HepG2 (cell line): Measurements from ENCODE around the gene PLD2. TPM values are rescaled to one million over a fixed set of nuclear protein-coding genes. Genes with fewer than 3 reads are reported as not detected.
A peak's percentile ranks its signal among the peaks of the same experiment; 100 is the strongest.

ENCODE experiments used
- ELF1 ChIP-seq: sonication (generic); formaldehyde crosslinking; IDR thresholded peaks from 2 replicates; pipeline ENCODE4 v1.4.0; 2020; ENCODE audit warnings: missing genetic modification reagents
- ETS1 ChIP-seq: sonication (generic); formaldehyde crosslinking; IDR thresholded peaks from 2 replicates; pipeline ENCODE4 v1.4.0; 2020; ENCODE audit warnings: missing genetic modification reagents
- KMT2B ChIP-seq: IDR thresholded peaks from 2 replicates; pipeline ENCODE4 v1.6.1; 2016; ENCODE audit warnings: missing genetic modification reagents, missing compliant biosample characterization
- LRRFIP1 ChIP-seq: sonication (generic); formaldehyde crosslinking; conservative IDR thresholded peaks from 2 replicates; pipeline ENCODE4 v1.4.0; 2020; ENCODE audit warnings: missing genetic modification reagents
- MED13 ChIP-seq: sonication (generic); formaldehyde crosslinking; IDR thresholded peaks from 2 replicates; pipeline ENCODE4 v1.5.0; 2020; ENCODE audit warnings: missing genetic modification reagents
- PHF5A ChIP-seq: IDR thresholded peaks from one replicate; pipeline ENCODE4 v1.6.1; 2018; ENCODE audit warnings: low read depth, missing genetic modification reagents; ENCODE audit not compliant: unreplicated experiment
- PHF8 ChIP-seq: sonication (generic); formaldehyde crosslinking; IDR thresholded peaks from 2 replicates; pipeline ENCODE4 v1.5.0; 2020; ENCODE audit warnings: missing genetic modification reagents
- REPIN1 ChIP-seq: sonication (generic); formaldehyde crosslinking; IDR thresholded peaks from 2 replicates; pipeline ENCODE4 v1.8.0; 2022; ENCODE audit warnings: missing genetic modification reagents, low read depth, mild to moderate bottlenecking, borderline replicate concordance
- SP5 ChIP-seq: IDR thresholded peaks from 2 replicates; pipeline ENCODE4 v1.6.1; 2016; ENCODE audit warnings: low read depth, borderline replicate concordance
- TFE3 ChIP-seq: IDR thresholded peaks from 2 replicates; pipeline ENCODE4 v1.6.1; 2016
- ZMYM4 ChIP-seq: sonication (generic); formaldehyde crosslinking; IDR thresholded peaks from 2 replicates; pipeline ENCODE4 v1.8.1; 2023; ENCODE audit warnings: mild to moderate bottlenecking, missing genetic modification reagents
- ZNF292 ChIP-seq: sonication (generic); formaldehyde crosslinking; IDR thresholded peaks from 2 replicates; pipeline ENCODE4 v1.8.1; 2022; ENCODE audit warnings: mild to moderate bottlenecking, low read depth, missing genetic modification reagents, borderline replicate concordance
- ZNF441 ChIP-seq: sonication (generic); formaldehyde crosslinking; IDR thresholded peaks from 2 replicates; pipeline ENCODE4 v1.7.0; 2021; ENCODE audit warnings: missing genetic modification reagents, borderline replicate concordance
- ZNF550 ChIP-seq: sonication (generic); formaldehyde crosslinking; IDR thresholded peaks from 2 replicates; pipeline ENCODE4 v1.4.0; 2020; ENCODE audit warnings: mild to moderate bottlenecking, missing genetic modification reagents, borderline replicate concordance
- ZNF589 ChIP-seq: sonication (generic); formaldehyde crosslinking; conservative IDR thresholded peaks from 2 replicates; pipeline ENCODE4 v1.8.0; 2022; ENCODE audit warnings: mild to moderate bottlenecking, moderate library complexity, missing genetic modification reagents
- ZNF652 ChIP-seq: IDR thresholded peaks from 2 replicates; pipeline ENCODE4 v1.6.1; 2016; ENCODE audit warnings: low read depth, borderline replicate concordance
- ZNF710 ChIP-seq: sonication (generic); formaldehyde crosslinking; IDR thresholded peaks from 2 replicates; pipeline ENCODE4 v1.5.0; 2020; ENCODE audit warnings: mild to moderate bottlenecking, missing genetic modification reagents, borderline replicate concordance
- ZNF841 ChIP-seq: sonication (generic); formaldehyde crosslinking; IDR thresholded peaks from 2 replicates; pipeline ENCODE4 v1.8.1; 2023; ENCODE audit warnings: missing genetic modification reagents, borderline replicate concordance
- ZNF878 ChIP-seq: sonication (generic); formaldehyde crosslinking; IDR thresholded peaks from 2 replicates; pipeline ENCODE4 v1.8.1; 2023; ENCODE audit warnings: mild to moderate bottlenecking, missing genetic modification reagents, moderate library complexity
- ZNF879 ChIP-seq: sonication (generic); formaldehyde crosslinking; IDR thresholded peaks from 2 replicates; pipeline ENCODE4 v1.8.1; 2023; ENCODE audit warnings: missing genetic modification reagents
- ZSCAN20 ChIP-seq: sonication (generic); formaldehyde crosslinking; IDR thresholded peaks from 2 replicates; pipeline ENCODE4 v1.4.0; 2020; ENCODE audit warnings: missing genetic modification reagents, mild to moderate bottlenecking, borderline replicate concordance
- polyA plus RNA-seq, 8 experiments: library from polyadenylated mRNA; depleted of rRNA in 3 of 8; stranded (reverse) in 7 of 8; unstranded in 1 of 8; fragments of >200 nt; fragmentation: Illumina TruSeq in 4 of 8; extraction: Trizol in 4 of 8; gene quantifications; 2 replicates each; pipeline versions ENCODE4 v1.2.1 to v1.2.3, GENCODE V29; 2011 to 2016; ENCODE audit warnings: low read depth in 4 of 8, missing spikeins in 1 of 8, mixed read lengths in 1 of 8; ENCODE audit not compliant: insufficient read depth in 1 of 8
- total RNA-seq, 5 experiments: library from RNA; depleted of rRNA; stranded (reverse); fragments of >200 nt; fragmentation: Illumina TruSeq; extraction: Trizol; gene quantifications; 2 replicates each; pipeline ENCODE4 v1.2.3, GENCODE V29; 2016; ENCODE audit warnings: low read depth in 1 of 5

Gene PLD2
- total and polyA plus RNA-seq, 2 of the 13 experiments (the other 11 are each of a cell fraction or from before 2014, with no cell fraction given), result 13.4 to 29.7 TPM

GRCh38 chr17:4777969-4778760 lies 28.8 kb upstream of the PLD2 start (continued):
- TF ChIP-seq KMT2B (CRISPR knock-in tag) (peak; percentile 71; the same call in 1 of the 2 replicates), TFE3 (CRISPR knock-in tag) (peak; percentile 42; the same call in 1 of the 2 replicates), LRRFIP1 (CRISPR knock-in tag) (no peak), PHF5A (CRISPR knock-in tag) (peak; percentile 87), ZNF710 (peak; percentile 71; the same call in 1 of the 2 replicates), ETS1 (CRISPR knock-in tag) (no peak), ELF1 (CRISPR knock-in tag) (peak; percentile 42; the same call in 1 of the 2 replicates), MED13 (0 out of 2 replicates have a peak, but pooled peaks have one; percentile 35), ZNF652 (CRISPR knock-in tag) (peak; percentile 38; the same call in 1 of the 2 replicates), ZNF441 (CRISPR knock-in tag) (peak; percentile 30; the same call in 1 of the 2 replicates), ZSCAN20 (no peak), ZNF589 (CRISPR knock-in tag) (0 out of 2 replicates have a peak, but pooled peaks have one; percentile 27), ZNF292 (CRISPR knock-in tag) (peak; percentile 99), SP5 (CRISPR knock-in tag) (0 out of 2 replicates have a peak, but pooled peaks have one; percentile 33), ZNF550 (no peak), REPIN1 (peak; percentile 49; the same call in 1 of the 2 replicates), ZMYM4 (CRISPR knock-in tag) (no peak; the same call in 1 of the 2 replicates), PHF8 (CRISPR knock-in tag) (peak; percentile 62), ZNF879 (0 out of 2 replicates have a peak, but pooled peaks have one; percentile 52), ZNF878 (0 out of 2 replicates have a peak, but pooled peaks have one; percentile 40), ZNF841 (CRISPR knock-in tag) (no peak)
